Measurements from ENCODE around the gene RND3.

Gene RND3

DNA sequence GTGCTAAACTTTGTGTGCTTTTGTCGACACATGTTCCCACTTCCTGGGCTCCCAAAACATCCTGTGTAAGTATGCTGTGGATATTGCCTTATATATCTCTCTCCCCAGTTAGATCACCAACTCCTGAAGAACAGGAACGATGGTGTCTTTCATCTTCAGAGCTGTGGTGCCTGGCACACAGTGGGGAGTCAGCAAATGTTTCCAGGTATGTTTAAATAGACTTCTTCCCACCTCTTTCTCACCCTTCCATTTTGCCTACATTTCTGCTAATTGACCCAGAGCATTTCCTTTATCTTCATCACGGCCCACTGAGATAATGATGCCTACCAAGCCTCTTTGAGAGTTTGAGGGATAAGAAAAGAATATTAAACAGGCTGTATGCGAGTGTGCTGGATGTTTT lies 60.7 kb downstream of the RND3 start:
- TF ChIP-seq, protein P1, sequence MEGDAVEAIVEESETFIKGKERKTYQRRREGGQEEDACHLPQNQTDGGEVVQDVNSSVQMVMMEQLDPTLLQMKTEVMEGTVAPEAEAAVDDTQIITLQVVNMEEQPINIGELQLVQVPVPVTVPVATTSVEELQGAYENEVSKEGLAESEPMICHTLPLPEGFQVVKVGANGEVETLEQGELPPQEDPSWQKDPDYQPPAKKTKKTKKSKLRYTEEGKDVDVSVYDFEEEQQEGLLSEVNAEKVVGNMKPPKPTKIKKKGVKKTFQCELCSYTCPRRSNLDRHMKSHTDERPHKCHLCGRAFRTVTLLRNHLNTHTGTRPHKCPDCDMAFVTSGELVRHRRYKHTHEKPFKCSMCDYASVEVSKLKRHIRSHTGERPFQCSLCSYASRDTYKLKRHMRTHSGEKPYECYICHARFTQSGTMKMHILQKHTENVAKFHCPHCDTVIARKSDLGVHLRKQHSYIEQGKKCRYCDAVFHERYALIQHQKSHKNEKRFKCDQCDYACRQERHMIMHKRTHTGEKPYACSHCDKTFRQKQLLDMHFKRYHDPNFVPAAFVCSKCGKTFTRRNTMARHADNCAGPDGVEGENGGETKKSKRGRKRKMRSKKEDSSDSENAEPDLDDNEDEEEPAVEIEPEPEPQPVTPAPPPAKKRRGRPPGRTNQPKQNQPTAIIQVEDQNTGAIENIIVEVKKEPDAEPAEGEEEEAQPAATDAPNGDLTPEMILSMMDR (IDR thresholded peaks at IDR 0.05; ENCODE audit: low read depth, low read length) = no peak
- no peak overlapping the region for H3K4me3 ChIP-seq (replicated peaks in 1 of 2; ENCODE audit: low read depth in 2 of 2, low read length in 2 of 2)
- no peak for DNase-seq (ENCODE audit: low read depth in 2 of 2)

DNA sequence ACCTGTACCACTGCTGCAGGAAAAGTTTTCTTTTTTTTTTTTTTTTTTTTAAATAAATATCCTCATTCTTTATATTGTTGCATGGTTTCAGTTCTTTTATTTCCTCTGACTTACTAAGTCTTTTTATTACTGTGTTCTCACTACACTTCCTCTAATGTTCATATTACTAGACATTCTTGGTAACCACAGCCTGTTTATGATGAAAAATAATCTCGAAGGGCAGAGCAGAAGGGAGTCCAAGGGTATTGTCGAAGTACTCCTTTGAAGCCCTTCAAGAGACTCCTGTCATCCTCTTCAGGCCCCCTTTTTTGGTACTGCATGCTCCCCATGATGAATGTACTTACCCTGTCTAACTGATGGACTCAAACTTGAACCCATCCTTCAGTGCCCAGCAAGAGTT lies 61.2 kb downstream of the RND3 start:
- TF ChIP-seq, protein P1 (IDR thresholded peaks at IDR 0.05; ENCODE audit: low read depth, low read length) = no peak
- no peak overlapping the region for H3K4me3 ChIP-seq (replicated peaks in 1 of 2; ENCODE audit: low read depth in 2 of 2, low read length in 2 of 2)
- no peak for DNase-seq (ENCODE audit: low read depth in 2 of 2)

DNA sequence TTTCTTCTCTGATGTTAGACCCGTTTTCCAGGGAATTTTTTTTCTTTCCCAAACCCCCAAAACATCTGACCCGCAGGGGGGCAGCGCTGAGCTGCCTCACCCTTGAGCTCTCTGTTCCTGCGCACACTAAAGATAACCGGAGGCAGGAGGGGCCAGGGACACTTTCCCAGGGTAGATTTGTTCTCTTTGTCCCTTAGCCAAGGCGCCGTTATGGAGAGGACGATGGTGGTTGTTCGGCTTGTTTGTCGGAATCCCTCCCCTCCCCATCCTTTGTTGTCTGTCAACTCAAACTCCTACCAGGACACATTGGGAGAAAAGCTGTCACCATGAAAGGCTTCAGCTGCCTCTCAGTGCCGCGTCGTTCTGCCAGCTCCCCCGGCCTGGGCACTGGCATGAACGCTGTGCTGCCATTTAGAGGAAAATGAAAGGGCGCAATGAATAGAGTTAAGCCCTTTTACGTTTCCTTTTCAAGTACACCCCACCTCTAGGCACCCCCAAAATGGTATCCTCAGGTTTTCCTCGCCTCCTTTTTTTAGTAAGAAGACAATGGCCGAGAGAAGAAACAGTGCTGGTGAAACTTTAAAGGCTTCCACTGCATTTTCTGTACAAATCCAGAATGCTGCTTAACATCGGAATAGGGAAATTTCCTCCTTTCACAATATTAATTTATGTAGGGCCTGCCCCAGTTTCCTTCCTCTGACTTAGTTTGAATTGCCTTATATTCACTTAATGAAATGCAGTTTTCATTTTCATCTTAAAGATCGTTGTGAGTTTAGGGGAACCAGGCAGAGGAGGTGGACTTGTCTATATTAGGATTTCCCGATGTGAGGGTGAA lies 62.1 kb downstream of the RND3 start:
- DNase-seq (ENCODE audit: low read depth in 2 of 2) = peak; percentile 23 to 24
- H3K4me3 ChIP-seq (replicated peaks in 1 of 2; ENCODE audit: low read depth in 2 of 2, low read length in 2 of 2) = no peak overlapping the region

DNA sequence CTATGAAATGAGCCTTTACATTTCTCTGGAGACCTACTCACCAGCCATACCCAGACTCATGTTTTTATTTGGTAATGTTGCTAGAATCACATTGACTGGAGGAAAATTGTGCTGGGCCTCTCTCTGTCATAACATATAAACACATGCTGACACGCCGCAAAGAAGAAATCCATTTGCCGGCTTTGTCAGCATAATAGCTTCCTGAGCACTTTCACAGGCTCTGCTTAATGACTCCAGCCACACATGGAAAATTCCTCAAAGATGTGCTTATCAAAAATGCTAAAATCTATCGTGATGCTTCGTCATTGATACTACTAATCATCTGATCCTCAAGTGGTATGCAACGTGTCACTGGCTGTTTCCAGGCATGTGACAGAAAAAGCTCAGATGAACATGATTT lies 63.1 kb downstream of the RND3 start:
- no peak overlapping the region for H3K4me3 ChIP-seq (replicated peaks in 1 of 2; ENCODE audit: low read depth in 2 of 2, low read length in 2 of 2)
- TF ChIP-seq, protein P1 (IDR thresholded peaks at IDR 0.05; ENCODE audit: low read depth, low read length) = no peak
- DNase-seq (ENCODE audit: low read depth in 2 of 2) = no peak

More for the DNA sequence above, 62.1 kb downstream of the RND3 start:
- TF ChIP-seq, protein P1 (IDR thresholded peaks at IDR 0.05; ENCODE audit: low read depth, low read length) = peak; percentile 41

DNA sequence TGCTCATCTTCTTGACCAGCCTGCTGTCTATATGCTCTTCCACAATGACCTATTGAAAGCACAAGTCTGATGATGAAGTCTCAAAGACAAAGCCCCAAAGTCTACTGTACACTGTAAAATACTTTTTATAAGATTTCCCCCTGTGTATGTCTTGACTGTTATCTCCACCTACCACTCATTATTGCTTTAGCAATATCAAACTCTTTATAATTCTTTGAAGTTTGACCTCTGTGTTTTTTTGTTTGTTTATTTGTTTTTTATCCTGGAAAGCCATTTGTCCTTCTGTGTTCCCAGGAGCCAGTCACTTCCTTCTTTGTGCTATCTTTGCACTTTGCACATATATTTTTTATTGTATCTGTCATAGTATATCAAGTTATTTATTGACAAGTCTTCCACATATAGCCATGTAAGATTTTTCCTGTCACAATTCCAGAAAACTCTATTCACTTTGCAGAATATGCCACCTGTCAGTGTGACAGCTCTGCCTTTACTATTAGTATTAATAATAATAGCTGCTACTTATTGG lies 66.3 kb downstream of the RND3 start:
- no peak for DNase-seq (ENCODE audit: low read depth in 2 of 2)
- H3K4me3 ChIP-seq (replicated peaks in 1 of 2; ENCODE audit: low read depth in 2 of 2, low read length in 2 of 2) = no peak overlapping the region
- TF ChIP-seq, protein P1 (IDR thresholded peaks at IDR 0.05; ENCODE audit: low read depth, low read length) = no peak

DNA sequence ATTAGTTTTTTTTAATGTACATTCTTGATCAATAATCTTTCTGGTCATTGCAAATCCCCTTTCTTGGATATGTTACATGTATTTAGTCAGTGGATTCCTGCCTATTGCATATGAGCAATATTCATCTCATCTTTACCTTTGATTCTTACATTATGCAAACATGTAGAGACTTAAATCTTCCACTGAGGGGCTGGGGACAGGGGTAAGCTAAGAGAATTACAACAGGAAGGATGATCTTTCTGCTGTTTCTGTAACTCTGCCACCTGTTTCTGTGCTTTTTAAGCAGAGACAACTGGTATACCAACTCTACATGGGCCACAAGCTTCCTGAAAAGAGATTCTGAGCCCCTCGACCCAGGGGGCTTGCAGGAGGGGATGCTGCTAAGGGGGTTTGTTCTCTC lies 68.6 kb downstream of the RND3 start:
- TF ChIP-seq, protein P1 (IDR thresholded peaks at IDR 0.05; ENCODE audit: low read depth, low read length) = no peak
- no peak overlapping the region for H3K4me3 ChIP-seq (replicated peaks in 1 of 2; ENCODE audit: low read depth in 2 of 2, low read length in 2 of 2)
- DNase-seq (ENCODE audit: low read depth in 2 of 2) = no peak
